Kidney (tissue), 14 donors: Measurements from ENCODE around the gene SASH1. TPM values are rescaled to one million over a fixed set of nuclear protein-coding genes. Genes with fewer than 3 reads are reported as not detected.
A peak's percentile ranks its signal among the peaks of the same experiment; 100 is the strongest.

Experiments
- DNase-seq, 5 donors: peaks; one replicate each; pipeline ENCODE4 v3.0.0-alpha.2; 2013 to 2020
- FAIRE-seq: peaks from 2 replicates; lab custom pipeline; 2012; peaks lifted over from hg19 to GRCh38; lab: Jason Lieb, UNC
- H3K27ac ChIP-seq, 2 donors: one replicate each; pipeline ENCODE4 v1.7.0; 2013; ENCODE audit warnings: low read depth in 2 of 2, low read length in 2 of 2, inconsistent platforms in 1 of 2
- H3K27me3 ChIP-seq: one replicate; pipeline ENCODE4 v1.7.1; 2013; ENCODE audit warnings: low read length, inconsistent platforms; ENCODE audit not compliant: control insufficient read depth, insufficient read depth
- H3K36me3 ChIP-seq, 3 donors: one replicate each; pipeline versions ENCODE4 v1.7.0 to v1.7.1; 2013; ENCODE audit warnings: low read length in 3 of 3, control low read depth in 1 of 3, inconsistent platforms in 1 of 3; ENCODE audit not compliant: insufficient read depth in 3 of 3, control insufficient read depth in 2 of 3
- H3K4me1 ChIP-seq, 3 donors: one replicate each; pipeline versions ENCODE4 v1.7.0 to v1.7.1; 2013; ENCODE audit warnings: low read length in 3 of 3, inconsistent platforms in 1 of 3, low read depth in 1 of 3; ENCODE audit not compliant: control insufficient read depth in 2 of 3, insufficient read depth in 2 of 3
- H3K4me3 ChIP-seq, 3 donors: one replicate each; pipeline versions ENCODE4 v1.7.0 to v1.8.1; 2013; ENCODE audit warnings: low read length in 3 of 3, control low read depth in 1 of 3, inconsistent platforms in 1 of 3
- H3K9ac ChIP-seq, 3 donors: one replicate each; pipeline versions ENCODE4 v1.7.0 to v1.7.1; 2013; ENCODE audit warnings: low read length in 3 of 3, control low read depth in 1 of 3, inconsistent platforms in 1 of 3
- H3K9me3 ChIP-seq, 3 donors: one replicate each; pipeline versions ENCODE4 v1.7.0 to v1.7.1; 2013; ENCODE audit warnings: low read length in 3 of 3, control low read depth in 1 of 3, inconsistent platforms in 1 of 3; ENCODE audit not compliant: control insufficient read depth in 2 of 3, insufficient read depth in 1 of 3
- CTCF ChIP-seq: IDR thresholded peaks from 3 replicates; pipeline ENCODE4 v1.5.1; 2012; ENCODE audit warnings: mild to moderate bottlenecking, moderate library complexity, borderline replicate concordance; ENCODE audit not compliant: insufficient read depth; ENCODE audit errors: extremely low read depth
- intact Hi-C: fragments of 100-400 bp; cut with DNase I; formaldehyde crosslinking; loops from one replicate; pipeline ENCODE4 v1.11.1; 2022
- polyA plus RNA-seq: library from polyadenylated mRNA; stranded (reverse); fragments of 350-450 nt; fragmentation: Illumina TruSeq; extraction: RNeasy Lipid Tissue Mini Kit (QIAGEN cat#74804); gene quantifications from one replicate; pipeline ENCODE4 v1.2.3, GENCODE V29; 2014; ENCODE audit warnings: low read depth, low replicate concordance; ENCODE audit not compliant: insufficient read depth
- total RNA-seq: library from RNA; stranded (reverse); fragmentation: NEBNext Ultra II Directional; extraction: Animal tissue kit (Norgen Biotek cat#: 25700); gene quantifications from one replicate; pipeline ENCODE4 v1.2.1, GENCODE V29; 2021
- donor health status: control.
- donor health status: control.
- donor health status: control.
- donor health status: control.
- donor health status: control.
- donor health status: DM: yes; HTN: yes; CAD: no.
- donor health status: Normal renal cell carcinoma (clear cell type).

The SASH1 gene
- total and polyA plus RNA-seq, 2 donors from 2014 or later = 6.2 to 148 TPM

- no peak overlapping the region for H3K9ac ChIP-seq
- H3K27me3 ChIP-seq = no peaks in the 10 kb centered on the region
- no peaks in the 10 kb centered on the region for H3K36me3 ChIP-seq
- H3K4me3 ChIP-seq = no peak overlapping the region
- no peak for DNase-seq
- no peak for TF ChIP-seq CTCF
- no peak overlapping the region for H3K27ac ChIP-seq
- H3K9me3 ChIP-seq = no peaks in the 10 kb centered on the region
- intact Hi-C loops = no loop called here
- H3K4me1 ChIP-seq = peaks cover under 1 to 20% (median 10%) of the 10 kb centered on the region in 3 donors
- FAIRE-seq = no peak
Observed at GRCh38 chr6:148436466-148436865, 93.8 kb downstream of the SASH1 start.

GRCh38 chr6:148438632-148439031, 96.0 kb downstream of the SASH1 start:
- H3K27ac ChIP-seq = no peak overlapping the region
- H3K4me3 ChIP-seq = no peak overlapping the region
- DNase-seq = no peak
- H3K9ac ChIP-seq = no peak overlapping the region
- intact Hi-C loops = no loop called here
- H3K4me1 ChIP-seq = peaks cover 0 to 15% (median 5%) of the 10 kb centered on the region in 3 donors
- H3K9me3 ChIP-seq = no peaks in the 10 kb centered on the region
- TF ChIP-seq CTCF = no peak
- FAIRE-seq = no peak
- no peaks in the 10 kb centered on the region for H3K36me3 ChIP-seq
- H3K27me3 ChIP-seq = no peaks in the 10 kb centered on the region

- Histone ChIP-seq H3K36me3 (no peaks in the 10 kb centered on the region), H3K4me1 (peaks cover 0 to 15% (median 5%) of the 10 kb centered on the region in 3 donors), H3K4me3 (no peak overlapping the region), H3K27me3 (no peaks in the 10 kb centered on the region), H3K9me3 (no peaks in the 10 kb centered on the region), H3K9ac (no peak overlapping the region), H3K27ac (no peak overlapping the region)
- no peak for TF ChIP-seq CTCF
- intact Hi-C loops = no loop called here
- FAIRE-seq = no peak
- peak in 3 of 5 donors; percentile 34 to 69 (median 63) for DNase-seq
Observed at GRCh38 chr6:148440016-148440415, 97.4 kb downstream of the SASH1 start.
